SJCRH30 (cell line): ENCODE measurements around the gene SPANXN2. TPM values are rescaled to one million over a fixed set of nuclear protein-coding genes. Genes with fewer than 3 reads are reported as not detected.
"Not testable (repeated sequence)": the region's sequence is repeated elsewhere in the genome, so short reads cannot be mapped to it uniquely, and the experiment has no call there.

ENCODE experiments used
- DNase-seq, 2 experiments: peaks; one replicate each; pipeline ENCODE4 v3.0.0-alpha.2; 2015 to 2020
- H3K27ac ChIP-seq: fragments of 250-450 bp; sonication (Bioruptor Pico); 2 replicates; pipeline ENCODE4 v1.5.1; 2020; ENCODE audit warnings: mild to moderate bottlenecking, moderate library complexity
- H3K27me3 ChIP-seq: fragments of 250-450 bp; sonication (Bioruptor Pico); 2 replicates; pipeline ENCODE4 v1.5.1; 2020; ENCODE audit warnings: mild to moderate bottlenecking, moderate library complexity
- H3K36me3 ChIP-seq: fragments of 250-450 bp; sonication (Bioruptor Pico); 2 replicates; pipeline ENCODE4 v1.5.1; 2020; ENCODE audit warnings: mild to moderate bottlenecking, moderate library complexity
- H3K4me1 ChIP-seq: fragments of 250-450 bp; sonication (Bioruptor Pico); 2 replicates; pipeline ENCODE4 v1.5.1; 2020; ENCODE audit warnings: mild to moderate bottlenecking, moderate library complexity
- H3K4me3 ChIP-seq: fragments of 250-450 bp; sonication (Bioruptor Pico); 2 replicates; pipeline ENCODE4 v1.5.1; 2020; ENCODE audit warnings: mild to moderate bottlenecking, moderate library complexity
- H3K9me3 ChIP-seq: fragments of 250-450 bp; sonication (Bioruptor Pico); replicated peaks from 2 replicates; pipeline ENCODE4 v1.5.1; 2020; ENCODE audit warnings: mild to moderate bottlenecking, moderate library complexity
- total RNA-seq: library from RNA; depleted of rRNA; stranded (reverse); fragments of >200 nt; shearing (Covaris generic); gene quantifications from 2 replicates; pipeline ENCODE4 v1.2.3, GENCODE V29; 2014; rRNA removed

The SPANXN2 gene, protein sequence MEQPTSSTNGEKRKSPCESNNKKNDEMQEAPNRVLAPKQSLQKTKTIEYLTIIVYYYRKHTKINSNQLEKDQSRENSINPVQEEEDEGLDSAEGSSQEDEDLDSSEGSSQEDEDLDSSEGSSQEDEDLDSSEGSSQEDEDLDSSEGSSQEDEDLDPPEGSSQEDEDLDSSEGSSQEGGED
- total RNA-seq = not detected in 2 replicates

DNA sequence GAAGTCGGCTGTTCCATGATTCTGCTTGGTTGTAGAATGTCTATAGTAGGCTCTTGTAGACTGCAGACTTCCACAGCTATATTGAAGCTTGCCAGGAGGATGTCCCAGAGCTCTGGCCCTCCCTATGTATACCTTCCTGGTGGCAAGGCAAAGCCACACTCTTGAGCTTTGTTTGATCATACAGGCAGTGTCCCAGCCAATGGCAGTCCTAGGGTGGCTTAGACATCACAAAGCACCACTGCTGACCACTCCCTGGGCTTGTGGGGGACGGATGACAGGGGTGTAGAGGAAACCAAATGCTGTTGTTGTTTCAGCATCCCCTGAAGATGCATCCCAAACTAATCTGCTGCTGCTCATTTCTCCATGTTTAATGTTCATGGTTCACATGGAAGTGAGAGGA is at the start of gene SPANXN2:
Gene SPANXN2 (minus strand): TSS at position 101 of the 400 bp plus-strand sequence. CDS start 84 bp downstream, at position 17.
- not testable (repeated sequence) for H3K4me1 ChIP-seq, H3K9me3 ChIP-seq, H3K36me3 ChIP-seq, H3K27ac ChIP-seq, H3K4me3 ChIP-seq, H3K27me3 ChIP-seq, DNase-seq

DNA sequence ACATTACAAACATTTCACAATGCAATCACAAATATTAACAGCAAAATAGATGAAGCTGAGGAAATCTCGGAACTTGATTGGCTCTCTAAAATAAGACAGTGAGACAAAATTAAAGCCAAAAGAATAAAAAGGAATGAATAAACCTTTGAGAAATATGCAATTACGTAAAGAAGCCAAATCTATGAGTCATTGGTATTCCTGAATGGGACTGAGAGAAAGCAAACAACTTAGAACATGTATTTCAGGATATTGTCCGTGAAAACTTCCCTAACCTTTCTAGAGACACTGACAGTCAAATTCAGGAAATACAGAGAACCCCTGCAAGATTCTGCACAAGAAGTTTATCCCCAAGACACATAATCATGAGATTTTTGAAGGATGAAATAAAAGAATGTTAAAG is 48.4 kb upstream of the SPANXN2 start:
- Histone ChIP-seq H3K4me1 (no peaks in the 10 kb centered on the region), H3K27ac (no peak overlapping the region), H3K36me3 (no peaks in the 10 kb centered on the region), H3K4me3 (no peak overlapping the region), H3K9me3 (no peaks in the 10 kb centered on the region), H3K27me3 (no peaks in the 10 kb centered on the region)
- no peak for DNase-seq

DNA sequence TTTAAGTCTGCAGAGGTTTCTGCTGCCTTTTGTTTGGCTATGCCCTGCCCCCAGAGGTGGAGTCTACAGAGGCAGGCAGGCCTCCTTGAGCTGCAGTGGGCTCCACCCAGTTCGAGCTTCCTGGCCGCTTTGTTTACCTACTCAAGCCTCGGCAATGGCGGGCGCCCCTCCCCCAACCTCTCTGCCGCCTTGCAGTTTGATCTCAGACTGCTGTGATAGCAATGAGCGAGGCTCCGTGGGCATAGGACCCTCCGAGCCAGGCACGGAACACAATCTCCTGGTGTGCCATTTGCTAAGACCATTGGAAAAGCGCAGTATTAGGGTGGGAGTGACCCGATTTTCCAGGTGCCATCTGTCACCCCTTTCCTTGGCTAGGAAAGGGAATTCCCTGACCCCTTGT is 47.2 kb upstream of the SPANXN2 start:
- not testable (repeated sequence) for H3K4me1 ChIP-seq, H3K4me3 ChIP-seq, H3K27ac ChIP-seq, DNase-seq, H3K9me3 ChIP-seq, H3K27me3 ChIP-seq, H3K36me3 ChIP-seq

DNA sequence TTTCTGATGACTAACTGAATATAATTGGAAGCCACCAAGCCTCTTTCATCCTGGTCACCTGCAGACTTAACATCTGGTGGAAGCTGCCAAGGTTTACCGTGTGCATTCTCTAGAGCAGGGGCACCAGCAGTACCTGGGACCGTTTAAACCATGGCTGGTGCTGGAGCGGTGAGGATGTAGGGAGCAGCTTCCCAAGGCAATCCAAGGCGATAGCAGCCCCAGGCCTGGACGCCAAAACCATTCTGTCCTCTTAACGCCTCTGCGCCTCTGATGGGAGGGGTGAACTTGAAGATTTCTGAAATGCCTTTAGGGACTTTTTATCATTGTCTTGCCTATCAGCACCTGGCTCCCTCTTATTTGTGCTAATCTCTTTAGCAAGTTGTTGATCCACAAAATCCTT is 37.3 kb upstream of the SPANXN2 start:
- no peaks in the 10 kb centered on the region for H3K9me3 ChIP-seq
- DNase-seq = no peak
- no peak overlapping the region for H3K27ac ChIP-seq
- no peaks in the 10 kb centered on the region for H3K36me3 ChIP-seq
- H3K4me1 ChIP-seq = peaks cover 8% of the 10 kb centered on the region
- no peaks in the 10 kb centered on the region for H3K27me3 ChIP-seq
- no peak overlapping the region for H3K4me3 ChIP-seq

DNA sequence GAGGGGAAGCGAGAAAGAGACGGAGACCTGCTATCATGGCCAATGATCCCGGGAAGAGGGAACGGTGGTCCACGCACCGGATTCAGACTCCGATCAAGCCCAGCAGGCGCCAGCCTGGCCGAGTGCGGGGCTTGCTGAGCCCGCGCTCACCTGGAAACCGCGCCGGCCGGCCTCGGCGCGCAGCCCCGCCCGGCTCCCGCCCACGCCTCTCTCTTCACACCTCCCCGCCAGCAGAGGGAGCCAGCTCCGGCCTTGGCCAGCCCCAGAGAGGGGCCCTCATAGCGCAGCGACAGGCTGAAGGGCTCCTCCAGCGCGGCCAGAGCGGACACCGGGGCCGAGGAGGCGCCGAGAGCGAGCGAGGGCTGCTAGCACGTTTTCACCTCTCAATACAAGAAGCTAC is 36.8 kb upstream of the SPANXN2 start:
- Histone ChIP-seq H3K4me3 (no peak overlapping the region), H3K27ac (no peak overlapping the region), H3K9me3 (no peaks in the 10 kb centered on the region), H3K27me3 (no peaks in the 10 kb centered on the region), H3K4me1 (peaks cover 8% of the 10 kb centered on the region), H3K36me3 (no peaks in the 10 kb centered on the region)
- no peak for DNase-seq

DNA sequence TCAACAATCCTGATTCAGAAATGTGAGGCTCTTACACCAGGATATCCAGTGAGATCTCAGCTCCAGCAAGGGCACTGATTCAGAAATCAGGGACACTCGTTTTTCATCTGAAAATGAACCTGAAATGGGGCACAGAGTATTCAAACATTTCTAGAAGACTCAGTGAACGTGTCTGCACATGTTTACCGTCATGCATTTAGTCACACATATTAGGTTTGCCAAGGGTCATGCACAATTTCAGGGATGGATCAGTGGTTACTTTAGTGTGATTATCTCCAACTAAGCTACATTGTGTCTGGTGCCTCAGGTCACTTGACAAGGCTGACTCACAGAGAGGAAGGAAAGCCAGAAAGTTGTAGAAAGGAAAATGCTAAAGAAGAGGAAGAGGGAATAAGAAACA is 33.6 kb upstream of the SPANXN2 start:
- Histone ChIP-seq H3K27me3 (no peaks in the 10 kb centered on the region), H3K4me1 (peaks cover 8% of the 10 kb centered on the region), H3K27ac (peak overlapping the region; percentile 91), H3K4me3 (peak overlapping the region; percentile 53), H3K9me3 (no peaks in the 10 kb centered on the region), H3K36me3 (no peaks in the 10 kb centered on the region)
- DNase-seq = peak; percentile 62 to 87

DNA sequence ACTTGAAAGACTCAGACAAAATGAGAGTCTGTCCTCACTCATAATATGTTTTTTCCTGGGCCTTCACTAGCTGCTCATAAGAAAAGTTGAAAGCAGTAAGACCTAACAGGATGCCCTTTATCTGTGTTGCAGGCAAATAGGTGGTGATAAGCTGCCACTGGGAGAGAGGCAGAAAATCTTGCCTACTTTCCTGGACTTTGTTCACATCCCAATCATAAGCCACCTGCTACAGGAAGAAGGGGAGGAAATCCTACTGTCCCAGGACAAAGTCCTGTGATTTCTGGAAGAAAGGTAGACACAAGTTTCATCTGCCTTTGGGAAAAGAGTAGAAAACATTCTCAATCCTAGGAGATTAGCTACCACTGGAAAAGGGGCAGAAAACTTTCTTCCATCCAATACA is 13.3 kb upstream of the SPANXN2 start:
- H3K27me3 ChIP-seq = no peaks in the 10 kb centered on the region
- no peaks in the 10 kb centered on the region for H3K36me3 ChIP-seq
- no peak overlapping the region for H3K27ac ChIP-seq
- H3K4me3 ChIP-seq = no peak overlapping the region
- no peak for DNase-seq
- H3K9me3 ChIP-seq = no peaks in the 10 kb centered on the region
- H3K4me1 ChIP-seq = no peaks in the 10 kb centered on the region

DNA sequence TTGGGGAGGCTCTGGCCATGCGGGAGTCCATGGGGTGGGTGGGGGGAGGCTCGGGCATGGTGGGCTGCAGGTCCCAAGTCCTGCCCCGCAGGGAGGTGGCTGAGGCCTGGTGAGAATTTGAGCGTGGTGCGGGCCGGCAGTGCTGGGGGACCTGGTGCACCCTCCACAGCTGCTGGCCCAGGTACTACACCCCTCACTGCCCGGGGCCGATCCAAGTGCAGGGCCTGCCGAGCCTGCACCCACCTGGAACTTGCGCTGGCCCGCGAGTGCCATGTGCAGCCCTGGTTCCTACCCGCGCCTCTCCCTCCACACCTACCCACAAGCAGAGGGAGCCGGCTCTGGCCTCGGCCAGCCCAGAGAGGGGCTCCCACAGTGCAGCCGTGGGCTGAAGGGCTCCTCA is 5.7 kb upstream of the SPANXN2 start:
- H3K4me1 ChIP-seq = no peaks in the 10 kb centered on the region
- H3K4me3 ChIP-seq = no peak overlapping the region
- H3K9me3 ChIP-seq = no peaks in the 10 kb centered on the region
- H3K27me3 ChIP-seq = no peaks in the 10 kb centered on the region
- no peak for DNase-seq
- H3K36me3 ChIP-seq = no peaks in the 10 kb centered on the region
- no peak overlapping the region for H3K27ac ChIP-seq

DNA sequence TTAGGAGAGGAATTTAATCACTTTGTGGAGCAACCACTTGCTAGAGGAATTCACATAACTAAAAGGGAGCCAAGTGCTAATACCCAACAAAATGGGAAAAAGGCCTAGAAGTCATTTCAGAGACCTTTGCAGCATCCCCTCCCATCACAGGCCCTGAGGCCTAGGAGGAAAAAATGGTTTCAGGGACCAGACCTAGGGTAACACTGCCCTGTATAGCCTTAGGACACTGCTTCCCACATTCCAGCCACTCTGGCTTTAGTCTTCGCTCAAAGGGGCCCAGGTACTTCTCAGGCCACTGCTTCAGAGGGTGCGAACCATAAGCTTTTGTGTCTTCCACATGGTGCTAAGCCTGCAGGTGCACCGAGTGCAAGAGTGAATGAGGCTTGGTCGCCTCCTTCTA is 19.1 kb downstream of the SPANXN2 start:
- no peak for DNase-seq
- Histone ChIP-seq H3K4me3 (no peak overlapping the region), H3K9me3 (no peaks in the 10 kb centered on the region), H3K4me1 (no peaks in the 10 kb centered on the region), H3K27me3 (no peaks in the 10 kb centered on the region), H3K36me3 (no peaks in the 10 kb centered on the region), H3K27ac (no peak overlapping the region)

DNA sequence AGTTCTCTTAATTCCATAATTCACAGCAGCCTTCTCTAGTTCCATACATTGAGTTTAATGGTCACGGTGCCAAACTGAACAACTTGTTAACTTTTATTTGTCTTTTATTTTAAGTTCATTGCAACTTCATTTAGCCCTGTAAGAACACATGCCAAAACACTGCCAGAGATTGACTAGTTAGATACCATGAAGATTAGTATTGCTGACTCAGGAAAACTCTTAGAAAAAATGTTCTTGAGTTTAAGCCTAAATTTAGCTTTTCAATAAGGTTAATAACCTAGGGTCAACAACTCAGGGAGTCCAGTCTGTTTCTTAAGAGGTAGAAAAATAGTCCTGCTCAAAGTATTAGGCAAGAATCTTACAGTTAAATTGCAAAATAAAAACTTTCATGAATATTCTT is 25.7 kb downstream of the SPANXN2 start:
- Histone ChIP-seq H3K27ac (no peak overlapping the region), H3K4me3 (no peak overlapping the region), H3K9me3 (no peaks in the 10 kb centered on the region), H3K4me1 (no peaks in the 10 kb centered on the region), H3K27me3 (no peaks in the 10 kb centered on the region), H3K36me3 (no peaks in the 10 kb centered on the region)
- no peak for DNase-seq

DNA sequence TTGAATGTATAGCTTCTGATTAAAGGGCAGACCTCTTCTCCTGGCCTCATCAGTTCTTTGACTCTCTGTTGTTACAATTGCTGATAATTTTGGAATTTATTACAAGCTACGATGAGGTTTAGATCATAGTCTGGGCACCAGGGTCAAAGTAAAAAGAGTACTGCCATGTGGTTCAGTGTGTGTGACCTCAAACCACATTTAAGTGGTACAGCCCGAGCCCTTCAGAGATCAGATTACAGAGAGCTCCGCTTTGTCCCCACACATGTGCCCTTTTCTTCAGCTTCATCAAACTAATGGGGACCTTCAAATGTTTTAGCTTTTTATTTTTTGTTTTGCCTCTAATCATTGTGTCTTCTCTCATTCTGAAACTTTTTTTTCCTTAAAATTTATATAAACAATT is 37.1 kb downstream of the SPANXN2 start:
- no peaks in the 10 kb centered on the region for H3K36me3 ChIP-seq
- no peaks in the 10 kb centered on the region for H3K9me3 ChIP-seq
- H3K27me3 ChIP-seq = no peaks in the 10 kb centered on the region
- peak; percentile 63 to 78 for DNase-seq
- no peak overlapping the region for H3K4me3 ChIP-seq
- peak overlapping the region; percentile 78 for H3K27ac ChIP-seq
- H3K4me1 ChIP-seq = peaks cover 30% of the 10 kb centered on the region

DNA sequence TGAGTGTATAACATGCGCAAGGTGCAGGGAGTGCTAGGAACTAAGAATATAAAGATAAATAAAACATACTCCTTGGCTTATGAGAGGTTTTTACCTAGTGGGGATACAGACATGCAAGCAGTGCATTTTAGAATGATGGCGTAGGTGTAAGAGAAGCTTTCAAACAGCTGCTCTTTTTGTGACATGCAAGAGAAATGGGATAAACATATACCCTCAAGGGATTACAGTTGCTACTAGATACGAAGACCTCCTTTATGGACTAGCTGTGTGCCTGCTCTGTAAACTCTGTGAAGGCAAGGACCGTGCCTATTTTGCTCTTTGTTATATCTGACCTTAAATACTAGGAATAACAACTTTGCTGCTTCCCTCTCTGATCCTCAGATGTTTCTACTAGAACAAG is 45.6 kb downstream of the SPANXN2 start:
- H3K27me3 ChIP-seq = no peaks in the 10 kb centered on the region
- no peaks in the 10 kb centered on the region for H3K9me3 ChIP-seq
- H3K4me1 ChIP-seq = peaks cover 4% of the 10 kb centered on the region
- H3K27ac ChIP-seq = peak overlapping the region; percentile 83
- peak; percentile 38 to 80 for DNase-seq
- H3K4me3 ChIP-seq = peak overlapping the region; percentile 22
- H3K36me3 ChIP-seq = no peaks in the 10 kb centered on the region

DNA sequence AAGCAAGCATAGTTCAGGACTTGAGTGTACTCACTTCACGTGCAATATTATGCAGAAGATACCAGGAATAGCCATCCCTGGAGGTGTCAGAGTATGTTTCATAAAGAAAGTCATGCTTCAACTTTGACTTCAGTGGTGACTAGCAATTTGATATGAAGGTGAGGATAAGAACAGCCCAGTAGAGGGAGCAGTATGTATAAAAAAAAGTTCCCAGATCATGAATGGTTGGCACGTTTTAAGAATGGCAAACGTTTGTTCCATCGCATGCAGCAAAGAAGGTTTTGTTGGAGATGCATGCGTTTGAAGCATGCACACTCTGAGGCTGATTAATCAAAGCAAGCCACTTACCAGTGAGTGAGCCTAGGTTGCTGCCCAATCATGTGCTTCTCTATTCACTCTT is 51.2 kb downstream of the SPANXN2 start:
- peak in 1 of 2 experiments; percentile 59 for DNase-seq
- no peaks in the 10 kb centered on the region for H3K9me3 ChIP-seq
- no peaks in the 10 kb centered on the region for H3K27me3 ChIP-seq
- H3K36me3 ChIP-seq = no peaks in the 10 kb centered on the region
- no peaks in the 10 kb centered on the region for H3K4me1 ChIP-seq
- no peak overlapping the region for H3K27ac ChIP-seq
- no peak overlapping the region for H3K4me3 ChIP-seq

DNA sequence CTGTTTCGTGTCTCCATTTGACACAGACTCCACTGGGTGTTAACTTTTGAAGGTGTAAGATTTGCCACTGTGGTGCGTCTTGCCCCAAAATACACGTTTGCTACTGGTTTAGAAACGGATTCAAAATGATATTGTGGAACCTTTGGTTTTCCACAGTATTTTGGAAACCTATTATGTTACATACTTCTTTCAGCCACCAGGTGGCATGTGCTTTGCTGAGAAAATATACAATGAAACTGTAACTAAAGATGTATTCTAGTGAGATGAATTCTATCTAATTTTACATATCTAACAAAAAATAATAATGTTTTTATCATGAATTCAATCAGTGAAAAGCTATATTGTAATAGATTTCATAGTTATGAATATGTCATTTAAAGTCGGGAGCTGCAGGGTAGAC is 56.2 kb downstream of the SPANXN2 start:
- DNase-seq = peak in 1 of 2 experiments; percentile 47

DNA sequence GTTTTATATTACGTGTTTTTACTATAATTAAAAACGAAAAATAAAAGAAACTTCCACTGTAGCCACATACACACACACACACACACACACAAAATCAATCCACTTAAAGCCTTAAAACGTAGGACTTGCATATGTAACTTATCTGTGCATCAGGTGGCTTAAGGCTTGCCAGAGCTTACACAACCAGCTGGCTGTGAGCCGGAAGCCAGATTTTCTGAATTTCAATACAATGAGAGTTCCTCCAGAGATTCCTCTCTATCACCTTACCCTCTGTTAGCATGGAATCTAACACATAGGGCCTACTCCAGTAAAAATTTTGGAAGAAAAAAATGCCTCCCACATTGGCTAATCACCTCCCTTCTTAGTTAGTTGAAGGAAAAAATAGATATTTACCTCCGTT is 56.8 kb downstream of the SPANXN2 start:
- H3K36me3 ChIP-seq = no peaks in the 10 kb centered on the region
- no peaks in the 10 kb centered on the region for H3K9me3 ChIP-seq
- H3K4me1 ChIP-seq = peaks cover 6% of the 10 kb centered on the region; the same call in 1 of the 2 replicates
- no peaks in the 10 kb centered on the region for H3K27me3 ChIP-seq
- no peak overlapping the region for H3K4me3 ChIP-seq
- no peak for DNase-seq
- no peak overlapping the region for H3K27ac ChIP-seq

More for the DNA sequence above, 56.2 kb downstream of the SPANXN2 start:
- H3K9me3 ChIP-seq = no peaks in the 10 kb centered on the region
- H3K36me3 ChIP-seq = no peaks in the 10 kb centered on the region
- H3K27me3 ChIP-seq = no peaks in the 10 kb centered on the region
- H3K4me1 ChIP-seq = peaks cover 6% of the 10 kb centered on the region; the same call in 1 of the 2 replicates
- H3K27ac ChIP-seq = no peak overlapping the region
- no peak overlapping the region for H3K4me3 ChIP-seq
